Mucosa of descending colon (tissue), 3 donors: ENCODE measurements around the gene FAM131C. TPM values are rescaled to one million over a fixed set of nuclear protein-coding genes. Genes with fewer than 3 reads are reported as not detected.
A peak's percentile ranks its signal among the peaks of the same experiment; 100 is the strongest.

Experiments used
- ATAC-seq: fragments of 200-7000 bp; cut with Tn5 transposase; one replicate; pipeline ENCODE4 v1.9.1; 2020; ENCODE audit warnings: mild to moderate bottlenecking, moderate library complexity
- DNase-seq, 3 donors: peaks; one replicate each; pipeline ENCODE4 v3.0.0-alpha.2; 2020
- H3K36me3 ChIP-seq: fragments of 200-600 bp; one replicate; pipeline ENCODE4 v1.8.0; 2021; ENCODE audit warnings: low read depth, mild to moderate bottlenecking
- H3K4me1 ChIP-seq: fragments of 200-600 bp; one replicate; pipeline ENCODE4 v1.8.0; 2021; ENCODE audit warnings: low read depth, mild to moderate bottlenecking
- H3K4me3 ChIP-seq: fragments of 200-600 bp; one replicate; pipeline ENCODE4 v1.8.0; 2021; ENCODE audit warnings: mild to moderate bottlenecking
- H3K9me3 ChIP-seq: fragments of 200-600 bp; one replicate; pipeline ENCODE4 v1.8.0; 2021; ENCODE audit warnings: mild to moderate bottlenecking
- intact Hi-C, 2 donors: fragments of 100-400 bp; cut with DNase I in 1 of 2; cut with micrococcal nuclease in 1 of 2; formaldehyde crosslinking; loops; one replicate each; pipeline versions ENCODE4 v1.11.0 to v1.11.1; 2022; cut with DNase I, micrococcal nuclease
- total RNA-seq, 3 donors: library from RNA; stranded (reverse); fragmentation: NEBNext Ultra II Directional in 2 of 3; extraction: Animal tissue kit (Norgen Biotek cat#: 25700) in 2 of 3; gene quantifications; one replicate each; pipeline versions ENCODE4 v1.2.1 to v1.2.4, GENCODE V29; 2021 to 2023
- TF ChIP-seq, protein P1 (sequence below): fragments of 200-600 bp; IDR thresholded peaks from one replicate; pipeline ENCODE4 v1.8.0; 2022; ENCODE audit warnings: antibody characterized with exemption, mild to moderate bottlenecking
- donor health status: DM: no; HTN: no; CAD: no; lungs with moderate emphysema.
- donor health status: DM: no; HTN: no; CAD: no.
- donor health status: DM: no; HTN: yes; CAD: no.

The FAM131C gene
- total RNA-seq, 3 donors from 2014 or later: 3.5 TPM; not detected in 2

DNA sequence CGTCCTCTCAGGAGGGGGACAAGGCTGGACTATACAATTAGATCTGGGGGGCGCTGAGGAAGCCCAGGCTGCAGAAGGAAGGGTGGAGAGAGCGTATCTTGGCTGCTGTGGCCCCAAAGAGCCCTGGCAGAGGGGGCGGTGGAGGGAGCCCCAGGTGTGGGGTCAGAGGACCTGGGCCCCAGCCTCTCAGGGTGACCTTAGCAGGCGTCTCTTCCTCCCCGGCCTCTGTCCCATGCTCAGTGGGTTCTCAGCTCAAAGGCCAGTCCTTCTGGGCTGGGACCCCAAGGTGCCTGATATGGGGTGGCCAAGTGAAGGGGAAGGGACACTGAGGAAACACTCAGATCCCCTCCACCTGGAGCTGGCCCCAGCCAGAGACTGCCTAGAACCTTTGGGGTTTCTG lies 1.8 kb downstream of the FAM131C start:
- H3K9me3 ChIP-seq: no peaks in the 10 kb centered on the region
- ATAC-seq (no peak), DNase-seq (no peak)
- TF ChIP-seq, protein P1, sequence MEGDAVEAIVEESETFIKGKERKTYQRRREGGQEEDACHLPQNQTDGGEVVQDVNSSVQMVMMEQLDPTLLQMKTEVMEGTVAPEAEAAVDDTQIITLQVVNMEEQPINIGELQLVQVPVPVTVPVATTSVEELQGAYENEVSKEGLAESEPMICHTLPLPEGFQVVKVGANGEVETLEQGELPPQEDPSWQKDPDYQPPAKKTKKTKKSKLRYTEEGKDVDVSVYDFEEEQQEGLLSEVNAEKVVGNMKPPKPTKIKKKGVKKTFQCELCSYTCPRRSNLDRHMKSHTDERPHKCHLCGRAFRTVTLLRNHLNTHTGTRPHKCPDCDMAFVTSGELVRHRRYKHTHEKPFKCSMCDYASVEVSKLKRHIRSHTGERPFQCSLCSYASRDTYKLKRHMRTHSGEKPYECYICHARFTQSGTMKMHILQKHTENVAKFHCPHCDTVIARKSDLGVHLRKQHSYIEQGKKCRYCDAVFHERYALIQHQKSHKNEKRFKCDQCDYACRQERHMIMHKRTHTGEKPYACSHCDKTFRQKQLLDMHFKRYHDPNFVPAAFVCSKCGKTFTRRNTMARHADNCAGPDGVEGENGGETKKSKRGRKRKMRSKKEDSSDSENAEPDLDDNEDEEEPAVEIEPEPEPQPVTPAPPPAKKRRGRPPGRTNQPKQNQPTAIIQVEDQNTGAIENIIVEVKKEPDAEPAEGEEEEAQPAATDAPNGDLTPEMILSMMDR: no peak
- intact Hi-C loops: loop anchor here in 1 of 2 donors (10.0 kb wide), 1 partner anchor 173 kb away; no protein-coding TSS in a partner anchor
- H3K36me3 ChIP-seq: no peaks in the 10 kb centered on the region
- H3K4me3 ChIP-seq: no peak overlapping the region
- H3K4me1 ChIP-seq: peaks cover 4% of the 10 kb centered on the region

DNA sequence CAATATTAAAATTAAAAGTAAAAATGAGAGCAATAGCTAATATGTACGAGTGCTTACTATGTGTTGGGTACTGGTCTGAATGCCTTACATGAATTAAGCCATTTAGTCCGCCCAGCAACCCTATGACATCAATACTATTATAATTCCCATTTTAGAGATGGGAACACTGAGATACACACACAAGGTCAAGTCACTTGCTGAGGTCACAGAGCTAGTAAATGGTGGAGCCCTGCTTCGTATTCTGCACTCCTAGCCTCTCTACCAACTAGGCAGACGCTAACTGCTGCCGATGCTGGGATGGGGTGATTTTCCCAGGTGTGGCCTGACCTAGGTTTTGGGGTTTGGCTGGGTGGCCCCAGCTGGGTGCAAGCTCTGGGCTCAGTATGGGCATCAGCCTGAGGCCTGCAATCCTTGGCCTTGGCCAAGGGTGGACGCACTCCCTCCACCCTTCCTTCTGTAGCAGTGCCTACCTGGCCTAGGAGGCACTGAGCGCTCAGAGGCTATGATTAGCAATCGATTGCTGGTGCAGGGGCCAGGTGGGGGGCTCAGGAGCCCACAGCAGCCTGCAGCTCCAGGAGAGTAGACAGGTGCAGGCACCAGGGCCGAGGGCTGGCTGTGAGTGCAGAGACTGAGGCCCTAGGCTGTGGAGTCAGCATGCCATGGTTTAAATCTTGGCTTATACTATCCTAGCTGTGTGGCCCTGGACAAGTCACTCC lies 2.7 kb downstream of the FAM131C start:
- Histone ChIP-seq H3K36me3 (no peaks in the 10 kb centered on the region), H3K4me3 (no peak overlapping the region), H3K4me1 (peaks cover 4% of the 10 kb centered on the region), H3K9me3 (no peaks in the 10 kb centered on the region)
- ATAC-seq (no peak), DNase-seq (no peak)
- TF ChIP-seq, protein P1: no peak
- intact Hi-C loops: loop anchor here in 1 of 2 donors (10.0 kb wide), 1 partner anchor 174 kb away; no protein-coding TSS in a partner anchor

DNA sequence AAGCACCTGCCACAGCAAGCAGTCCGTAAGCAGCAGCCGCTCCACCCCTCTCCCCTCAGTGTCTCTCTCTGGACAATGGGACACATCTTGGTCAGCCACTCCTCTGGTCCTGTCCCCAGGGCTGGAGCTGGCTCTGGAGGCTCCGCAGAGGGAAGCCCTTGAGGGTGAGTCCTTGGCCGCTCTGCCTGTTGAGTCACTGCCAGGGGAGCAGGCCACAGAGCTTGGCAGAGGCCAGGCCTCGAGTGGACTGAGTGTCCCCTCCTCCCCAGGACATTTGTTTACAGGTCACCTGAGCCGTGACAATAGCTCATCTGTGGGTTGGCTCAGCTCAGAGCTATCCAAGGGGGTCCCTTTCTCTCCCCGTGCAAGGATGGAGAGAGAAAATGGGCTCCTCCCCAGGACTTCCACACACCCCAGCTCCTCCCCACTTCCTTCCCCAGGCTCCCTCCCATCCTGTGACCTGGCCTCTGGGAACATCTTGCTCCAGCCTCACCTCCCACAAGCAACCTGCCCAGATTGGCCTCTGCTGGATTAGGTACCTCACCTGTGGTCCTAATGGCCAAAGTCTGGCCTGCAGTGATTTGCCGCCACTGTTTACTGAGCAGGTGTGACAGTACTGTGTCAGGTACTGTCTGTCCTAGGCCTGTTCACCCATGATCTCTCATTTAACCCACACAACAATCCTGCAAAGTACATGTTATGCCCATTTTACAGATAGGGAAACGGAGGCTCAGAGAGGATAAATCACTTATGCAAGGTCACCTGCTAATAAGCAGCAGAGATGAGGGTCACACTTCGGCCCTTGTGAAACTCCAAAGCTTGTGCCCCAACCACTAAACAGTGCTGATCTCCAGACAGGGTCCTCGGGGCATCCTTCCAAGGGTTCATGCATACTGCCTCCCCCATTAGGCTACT lies 4.8 kb downstream of the FAM131C start:
- intact Hi-C loops: no loop called here
- H3K4me3 ChIP-seq: no peak overlapping the region
- DNase-seq (no peak), ATAC-seq (peak; percentile 42)
- H3K36me3 ChIP-seq: no peaks in the 10 kb centered on the region
- TF ChIP-seq, protein P1: no peak
- H3K9me3 ChIP-seq: no peaks in the 10 kb centered on the region
- peaks cover 4% of the 10 kb centered on the region for H3K4me1 ChIP-seq

DNA sequence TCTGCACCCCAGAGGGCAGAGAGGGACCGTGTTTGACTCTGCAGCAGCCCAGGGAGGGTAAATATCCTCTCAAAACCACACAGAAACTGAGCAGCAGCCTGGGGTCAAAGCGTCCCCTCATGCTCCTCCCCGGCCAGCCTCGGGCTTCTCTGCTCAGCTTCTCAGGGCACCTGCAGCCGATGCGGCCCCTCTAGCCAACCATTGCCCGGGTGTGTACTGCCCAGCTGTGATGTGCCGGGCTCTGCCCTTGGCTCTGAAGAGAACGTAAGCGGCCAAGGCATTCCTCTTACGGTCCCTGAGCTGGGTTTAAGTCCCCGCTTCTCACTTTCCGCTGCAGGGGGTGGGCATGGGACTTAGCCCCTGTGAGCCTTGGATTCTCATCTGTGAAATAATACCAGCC lies 5.5 kb downstream of the FAM131C start:
- ATAC-seq: no peak
- Histone ChIP-seq H3K9me3 (no peaks in the 10 kb centered on the region), H3K36me3 (no peaks in the 10 kb centered on the region), H3K4me1 (peaks cover under 1% of the 10 kb centered on the region), H3K4me3 (no peak overlapping the region)
- intact Hi-C loops: no loop called here
- no peak for DNase-seq
- TF ChIP-seq, protein P1: no peak

DNA sequence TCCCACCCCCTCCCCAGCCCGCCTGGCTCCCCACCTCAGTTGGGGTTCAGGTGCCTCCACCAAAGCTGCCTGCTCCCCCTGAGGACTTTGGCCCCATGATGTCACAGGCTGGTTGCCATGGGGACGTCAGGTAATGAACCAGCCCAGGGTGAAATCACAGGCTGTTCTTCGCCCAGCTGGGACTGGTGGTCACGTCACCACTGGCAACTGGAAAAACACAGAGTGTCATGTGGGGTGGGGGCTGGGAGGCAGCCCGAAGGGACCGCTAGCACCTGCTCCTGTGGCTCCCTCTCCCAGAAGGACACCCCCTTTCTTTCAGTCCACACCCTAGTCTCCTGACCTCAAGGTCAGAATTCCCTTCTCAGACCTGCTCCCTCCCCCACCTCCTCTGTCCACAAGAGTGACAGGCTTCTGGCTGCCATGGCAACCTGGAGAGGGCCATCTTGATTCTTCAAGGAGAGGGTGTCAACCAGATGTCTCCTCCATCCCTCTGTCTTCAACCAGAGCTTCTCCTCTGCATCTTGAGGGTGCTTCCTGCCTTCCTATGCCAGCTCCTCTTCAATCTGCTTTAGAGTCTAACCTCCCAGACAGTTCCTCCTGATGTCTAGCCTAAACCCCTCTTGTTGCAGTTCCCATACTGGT lies 6.2 kb downstream of the FAM131C start:
- H3K36me3 ChIP-seq: no peaks in the 10 kb centered on the region
- H3K9me3 ChIP-seq: no peaks in the 10 kb centered on the region
- DNase-seq (peak; percentile 48 to 70 (median 67)), ATAC-seq (peak; percentile 86)
- TF ChIP-seq, protein P1: no peak
- H3K4me1 ChIP-seq: no peaks in the 10 kb centered on the region
- H3K4me3 ChIP-seq: no peak overlapping the region
- intact Hi-C loops: no loop called here
